ENCODE data around the gene FAM200A. TPM values are rescaled to one million over a fixed set of nuclear protein-coding genes. Genes with fewer than 3 reads are reported as not detected.

FAM200A gene
- total and polyA plus RNA-seq, 2 of the 13 experiments (the other 11 are each of a cell fraction or from before 2014, with no cell fraction given) = 4.7 to 6.3 TPM

DNA sequence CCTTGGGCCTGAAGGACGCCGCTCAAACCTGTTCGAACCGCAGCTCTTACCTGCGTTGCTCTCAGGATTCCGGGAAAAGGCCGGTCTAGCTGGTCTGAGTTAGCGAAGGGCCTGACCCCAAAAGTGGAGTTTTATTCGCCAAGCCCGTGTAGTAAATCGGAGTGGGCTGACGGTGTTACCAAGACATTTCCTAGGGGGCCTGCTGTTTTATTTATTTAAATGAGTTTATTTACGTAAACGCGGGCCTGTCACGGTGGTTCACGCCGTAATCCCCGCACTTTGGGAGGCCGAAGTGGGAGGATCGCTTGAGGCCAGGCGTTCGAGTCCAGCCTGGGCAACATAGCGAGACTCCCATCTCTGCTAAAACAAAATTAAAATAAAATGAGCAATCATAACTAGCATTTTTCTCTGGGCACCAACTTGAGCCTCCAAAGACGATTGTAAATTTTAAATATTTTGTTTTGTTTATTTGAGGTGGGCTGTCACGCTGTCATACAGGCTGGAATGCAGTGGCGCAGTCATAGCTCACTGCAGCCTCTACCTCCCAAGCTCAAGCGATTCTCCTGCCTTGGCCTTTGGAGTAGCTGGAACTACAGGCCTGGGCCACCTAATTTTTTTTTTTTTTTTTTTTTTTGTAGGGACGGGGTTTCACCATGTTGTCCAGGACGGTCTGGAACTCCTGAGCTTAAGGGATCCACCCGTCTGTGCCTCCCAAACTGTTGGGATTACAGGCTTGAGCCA is 7.4 kb upstream of the FAM200A start (continued):
- TF ChIP-seq ZNF703 (CRISPR knock-in tag; IDR thresholded peaks at IDR 0.05; ENCODE audit: borderline replicate concordance) (no peak), FOXK1 (CRISPR knock-in tag; IDR thresholded peaks at IDR 0.05; ENCODE audit: borderline replicate concordance, low read depth) (no peak), MEIS1 (CRISPR knock-in tag; IDR thresholded peaks at IDR 0.05; ENCODE audit: borderline replicate concordance) (no peak), KDM1A (CRISPR knock-in tag; IDR thresholded peaks at IDR 0.05) (peak; percentile 32; the same call in 1 of the 2 replicates), ZNF557 (CRISPR knock-in tag; IDR thresholded peaks at IDR 0.05) (no peak), ZBTB4 (CRISPR knock-in tag; IDR thresholded peaks at IDR 0.05; ENCODE audit: borderline replicate concordance) (no peak), NFE2L2 (IDR thresholded peaks at IDR 0.05; ENCODE audit: low read length) (no peak), PHF21A (CRISPR knock-in tag; IDR thresholded peaks at IDR 0.05) (no peak), CBX1 (IDR thresholded peaks at IDR 0.05; ENCODE audit: low read depth) (no peak), SALL2 (CRISPR knock-in tag; IDR thresholded peaks at IDR 0.05) (no peak), SNAPC2 (CRISPR knock-in tag; IDR thresholded peaks at IDR 0.05) (no peak), ZNF337 (CRISPR knock-in tag; IDR thresholded peaks at IDR 0.05; ENCODE audit: borderline replicate concordance, low read depth) (no peak), RFX1 (IDR thresholded peaks at IDR 0.05) (no peak), RBAK (CRISPR knock-in tag; IDR thresholded peaks at IDR 0.05) (no peak), FOXC1 (CRISPR knock-in tag; IDR thresholded peaks at IDR 0.05; ENCODE audit: borderline replicate concordance) (no peak), MYC (CRISPR knock-in tag; IDR thresholded peaks at IDR 0.05; ENCODE audit: borderline replicate concordance) (no peak), HNF1B (CRISPR knock-in tag; IDR thresholded peaks at IDR 0.05) (no peak), ZNF546 (CRISPR knock-in tag; conservative IDR thresholded peaks at IDR 0.05) (no peak), MED1 (CRISPR knock-in tag; IDR thresholded peaks at IDR 0.05) (no peak), ZNF564 (CRISPR knock-in tag; IDR thresholded peaks at IDR 0.05) (no peak), ZZZ3 (CRISPR knock-in tag; IDR thresholded peaks at IDR 0.05; ENCODE audit: borderline replicate concordance) (no peak), MED13 (CRISPR knock-in tag; IDR thresholded peaks at IDR 0.05) (no peak), ZNF772 (CRISPR knock-in tag; IDR thresholded peaks at IDR 0.05) (no peak)
- TF ChIP-seq, protein P1, sequence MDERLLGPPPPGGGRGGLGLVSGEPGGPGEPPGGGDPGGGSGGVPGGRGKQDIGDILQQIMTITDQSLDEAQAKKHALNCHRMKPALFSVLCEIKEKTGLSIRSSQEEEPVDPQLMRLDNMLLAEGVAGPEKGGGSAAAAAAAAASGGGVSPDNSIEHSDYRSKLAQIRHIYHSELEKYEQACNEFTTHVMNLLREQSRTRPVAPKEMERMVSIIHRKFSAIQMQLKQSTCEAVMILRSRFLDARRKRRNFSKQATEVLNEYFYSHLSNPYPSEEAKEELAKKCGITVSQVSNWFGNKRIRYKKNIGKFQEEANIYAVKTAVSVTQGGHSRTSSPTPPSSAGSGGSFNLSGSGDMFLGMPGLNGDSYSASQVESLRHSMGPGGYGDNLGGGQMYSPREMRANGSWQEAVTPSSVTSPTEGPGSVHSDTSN (CRISPR knock-in tag; IDR thresholded peaks at IDR 0.05) = no peak
- TF ChIP-seq, protein P2, sequence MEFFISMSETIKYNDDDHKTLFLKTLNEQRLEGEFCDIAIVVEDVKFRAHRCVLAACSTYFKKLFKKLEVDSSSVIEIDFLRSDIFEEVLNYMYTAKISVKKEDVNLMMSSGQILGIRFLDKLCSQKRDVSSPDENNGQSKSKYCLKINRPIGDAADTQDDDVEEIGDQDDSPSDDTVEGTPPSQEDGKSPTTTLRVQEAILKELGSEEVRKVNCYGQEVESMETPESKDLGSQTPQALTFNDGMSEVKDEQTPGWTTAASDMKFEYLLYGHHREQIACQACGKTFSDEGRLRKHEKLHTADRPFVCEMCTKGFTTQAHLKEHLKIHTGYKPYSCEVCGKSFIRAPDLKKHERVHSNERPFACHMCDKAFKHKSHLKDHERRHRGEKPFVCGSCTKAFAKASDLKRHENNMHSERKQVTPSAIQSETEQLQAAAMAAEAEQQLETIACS (CRISPR knock-in tag; IDR thresholded peaks at IDR 0.05) = no peak

Measured in HepG2 (cell line).